Nephron progenitor cell (in vitro differentiated cells): Measurements from ENCODE around the gene ITIH3.
A peak's percentile ranks its signal among the peaks of the same experiment; 100 is the strongest.

ENCODE experiments used
- DNase-seq: peaks from one replicate; pipeline ENCODE4 v3.0.0; 2021
- H3K27ac Mint-ChIP-seq: 2 replicates; pipeline ENCODE4 v1.8.0; 2021; ENCODE audit warnings: mild to moderate bottlenecking, moderate library complexity, mixed read lengths
- H3K27me3 Mint-ChIP-seq: 2 replicates; pipeline ENCODE4 v1.8.0; 2021; ENCODE audit warnings: mild to moderate bottlenecking, low read depth, mixed read lengths; ENCODE audit not compliant: poor library complexity
- H3K36me3 Mint-ChIP-seq: 2 replicates; pipeline ENCODE4 v1.8.0; 2021; ENCODE audit warnings: low read depth, mixed read lengths
- H3K4me1 Mint-ChIP-seq: 2 replicates; pipeline ENCODE4 v1.8.0; 2021; ENCODE audit warnings: mixed read lengths
- H3K4me3 Mint-ChIP-seq: 2 replicates; pipeline ENCODE4 v1.8.0; 2021; ENCODE audit warnings: mild to moderate bottlenecking, moderate library complexity, mixed read lengths
- H3K9me3 Mint-ChIP-seq: 2 replicates; pipeline ENCODE4 v1.8.0; 2021; ENCODE audit warnings: mild to moderate bottlenecking, moderate library complexity, mixed read lengths
- TF ChIP-seq, protein P1 (sequence below): fragments of 200-600 bp; sonication (generic); IDR thresholded peaks from 2 replicates; pipeline ENCODE4 v1.5.0; 2021; ENCODE audit warnings: antibody characterized with exemption

ITIH3 gene

DNA sequence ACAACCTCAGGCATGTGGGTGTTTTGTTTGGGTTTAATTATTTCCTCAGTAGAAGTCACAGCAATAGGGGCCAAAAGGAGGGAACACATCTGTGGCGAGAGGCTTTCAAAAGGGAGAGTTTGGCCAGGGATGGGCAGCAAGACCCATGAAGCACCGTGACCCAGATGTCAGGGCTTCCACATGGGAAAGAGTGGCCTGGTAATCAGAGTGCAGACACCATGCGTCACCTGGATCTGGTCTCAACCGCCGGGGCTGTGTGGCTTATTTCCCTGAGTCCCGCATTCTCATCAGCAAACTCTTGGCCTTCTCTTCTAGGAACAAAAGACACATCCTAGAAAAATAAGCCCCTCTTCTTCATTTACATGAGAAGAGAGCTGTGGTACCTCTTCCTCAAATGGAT lies 52.6 kb downstream of the ITIH3 start:
- DNase-seq, result no peak
- no peaks in the 10 kb centered on the region for H3K9me3 Mint-ChIP-seq
- H3K36me3 Mint-ChIP-seq, result peaks cover 12% of the 10 kb centered on the region
- H3K4me3 Mint-ChIP-seq, result no peak overlapping the region
- H3K27ac Mint-ChIP-seq, result no peak overlapping the region
- TF ChIP-seq, protein P1, sequence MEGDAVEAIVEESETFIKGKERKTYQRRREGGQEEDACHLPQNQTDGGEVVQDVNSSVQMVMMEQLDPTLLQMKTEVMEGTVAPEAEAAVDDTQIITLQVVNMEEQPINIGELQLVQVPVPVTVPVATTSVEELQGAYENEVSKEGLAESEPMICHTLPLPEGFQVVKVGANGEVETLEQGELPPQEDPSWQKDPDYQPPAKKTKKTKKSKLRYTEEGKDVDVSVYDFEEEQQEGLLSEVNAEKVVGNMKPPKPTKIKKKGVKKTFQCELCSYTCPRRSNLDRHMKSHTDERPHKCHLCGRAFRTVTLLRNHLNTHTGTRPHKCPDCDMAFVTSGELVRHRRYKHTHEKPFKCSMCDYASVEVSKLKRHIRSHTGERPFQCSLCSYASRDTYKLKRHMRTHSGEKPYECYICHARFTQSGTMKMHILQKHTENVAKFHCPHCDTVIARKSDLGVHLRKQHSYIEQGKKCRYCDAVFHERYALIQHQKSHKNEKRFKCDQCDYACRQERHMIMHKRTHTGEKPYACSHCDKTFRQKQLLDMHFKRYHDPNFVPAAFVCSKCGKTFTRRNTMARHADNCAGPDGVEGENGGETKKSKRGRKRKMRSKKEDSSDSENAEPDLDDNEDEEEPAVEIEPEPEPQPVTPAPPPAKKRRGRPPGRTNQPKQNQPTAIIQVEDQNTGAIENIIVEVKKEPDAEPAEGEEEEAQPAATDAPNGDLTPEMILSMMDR, result no peak
- H3K4me1 Mint-ChIP-seq, result peaks cover 31% of the 10 kb centered on the region
- H3K27me3 Mint-ChIP-seq, result peaks cover 5% of the 10 kb centered on the region

DNA sequence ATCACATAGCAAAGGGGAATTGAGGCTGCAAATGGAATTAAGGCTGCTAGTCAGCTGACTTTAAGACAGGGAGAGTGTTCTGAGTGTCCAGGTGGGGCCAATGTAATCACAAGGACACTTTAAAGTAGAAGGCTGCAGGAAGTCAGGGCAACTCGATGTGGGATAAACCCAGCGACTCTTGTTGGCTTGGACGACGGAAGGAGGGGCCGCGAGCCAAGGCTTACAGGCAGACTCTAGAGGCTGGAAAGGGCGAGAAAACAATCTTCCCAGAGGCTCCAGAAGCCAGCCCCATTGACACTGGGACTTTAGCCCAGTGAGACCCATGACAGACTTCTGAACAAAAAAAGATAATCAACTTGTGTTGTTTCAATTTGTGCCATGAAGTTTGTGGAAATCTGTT lies 53.1 kb downstream of the ITIH3 start:
- no peak for DNase-seq
- Mint-ChIP-seq H3K4me1 (peaks cover 26% of the 10 kb centered on the region), H3K4me3 (no peak overlapping the region), H3K36me3 (peaks cover 12% of the 10 kb centered on the region), H3K27me3 (peaks cover 5% of the 10 kb centered on the region), H3K27ac (no peak overlapping the region), H3K9me3 (no peaks in the 10 kb centered on the region)
- TF ChIP-seq, protein P1, result no peak

DNA sequence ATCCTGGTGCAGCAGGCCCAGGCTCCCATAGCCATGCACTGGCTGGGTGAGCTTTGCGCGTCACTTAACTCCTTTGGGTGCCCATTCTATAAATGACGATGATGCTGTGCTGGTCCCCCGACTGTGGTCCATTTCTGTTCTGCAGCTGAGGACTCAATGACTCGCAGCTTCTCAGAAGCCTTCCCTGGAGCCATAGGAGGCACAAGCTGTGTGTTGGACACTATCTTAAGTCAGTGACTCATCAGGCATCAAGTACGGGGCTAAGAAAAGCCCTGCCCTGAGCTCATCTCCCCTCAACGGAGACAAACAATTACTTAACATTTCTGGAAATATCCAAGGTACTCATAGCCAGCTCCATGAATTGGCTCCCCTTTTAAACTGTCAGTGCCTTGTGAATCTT lies 54.0 kb downstream of the ITIH3 start:
- TF ChIP-seq, protein P1, result no peak
- peaks cover 12% of the 10 kb centered on the region for H3K36me3 Mint-ChIP-seq
- H3K4me1 Mint-ChIP-seq, result peaks cover 17% of the 10 kb centered on the region
- peaks cover 5% of the 10 kb centered on the region for H3K27me3 Mint-ChIP-seq
- H3K27ac Mint-ChIP-seq, result no peak overlapping the region
- DNase-seq, result no peak
- no peak overlapping the region for H3K4me3 Mint-ChIP-seq
- no peaks in the 10 kb centered on the region for H3K9me3 Mint-ChIP-seq

DNA sequence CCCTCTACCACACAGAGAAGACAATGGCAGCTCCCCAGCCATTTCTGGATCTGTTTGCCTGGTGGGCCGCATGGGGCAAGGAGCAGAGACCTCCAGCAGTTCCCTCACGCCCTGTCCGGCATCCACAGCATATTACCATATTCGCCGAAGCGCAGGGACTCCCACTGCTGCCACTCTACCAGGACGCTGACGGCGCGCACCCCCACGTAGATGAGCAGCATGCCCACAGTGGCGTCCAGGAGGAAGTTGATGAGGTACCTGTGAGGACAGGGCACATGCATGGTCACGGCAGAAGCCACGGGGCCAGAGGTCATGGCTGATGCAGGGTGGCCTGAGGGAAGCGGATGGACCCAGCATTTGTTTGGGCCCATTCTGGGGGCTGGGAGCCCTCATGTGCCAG lies 55.1 kb downstream of the ITIH3 start:
- TF ChIP-seq, protein P1, result no peak
- H3K36me3 Mint-ChIP-seq, result peaks cover 12% of the 10 kb centered on the region
- peaks cover 5% of the 10 kb centered on the region for H3K27me3 Mint-ChIP-seq

DNA sequence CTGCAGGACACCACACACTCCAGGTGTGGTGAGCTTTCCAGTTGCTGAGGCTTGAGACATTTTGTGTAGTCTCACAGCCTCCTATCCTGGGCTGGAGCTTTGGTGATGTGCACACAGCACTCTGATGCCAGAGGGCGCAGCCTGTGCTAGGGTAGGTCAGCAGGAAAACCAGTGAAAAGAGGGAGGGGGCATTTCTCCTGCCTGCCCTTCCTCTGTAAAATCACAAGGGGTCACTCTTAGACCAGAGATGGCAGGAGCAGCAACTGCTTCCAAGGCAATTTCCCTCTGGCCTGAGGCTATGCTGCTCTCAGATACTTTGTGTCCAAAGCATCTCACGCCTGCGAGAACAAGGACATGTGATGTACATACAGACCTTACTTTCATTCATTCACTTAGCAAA lies 56.8 kb downstream of the ITIH3 start:
- Mint-ChIP-seq H3K27ac (no peak overlapping the region), H3K9me3 (no peaks in the 10 kb centered on the region), H3K4me3 (no peak overlapping the region), H3K36me3 (peaks cover 16% of the 10 kb centered on the region), H3K4me1 (peaks cover 5% of the 10 kb centered on the region), H3K27me3 (peaks cover 5% of the 10 kb centered on the region)
- DNase-seq, result peak; percentile 44
- TF ChIP-seq, protein P1, result peak; percentile 76

More for the DNA sequence above, 55.1 kb downstream of the ITIH3 start:
- no peak overlapping the region for H3K27ac Mint-ChIP-seq
- peaks cover 14% of the 10 kb centered on the region for H3K4me1 Mint-ChIP-seq
- no peak overlapping the region for H3K4me3 Mint-ChIP-seq
- no peaks in the 10 kb centered on the region for H3K9me3 Mint-ChIP-seq
- no peak for DNase-seq

DNA sequence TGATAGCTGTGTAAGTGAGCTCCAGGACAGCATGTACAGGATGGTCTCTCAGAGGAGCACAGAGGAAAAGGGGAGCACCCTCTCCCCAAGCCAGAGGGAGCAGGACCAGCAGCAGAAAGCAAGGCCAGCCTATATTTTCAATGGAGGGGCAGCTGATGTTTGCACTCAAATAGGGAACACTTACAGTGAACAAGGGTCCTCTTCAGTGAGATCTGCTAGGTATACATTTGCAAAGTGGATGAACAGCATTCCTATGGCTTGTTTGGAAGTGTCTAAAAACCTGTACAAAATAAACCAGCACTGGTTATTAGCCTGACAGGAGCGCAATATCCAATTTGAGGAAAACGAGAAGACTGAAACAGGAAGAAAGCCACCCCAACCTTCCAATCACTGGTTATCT lies 57.8 kb downstream of the ITIH3 start:
- H3K36me3 Mint-ChIP-seq, result peaks cover 11% of the 10 kb centered on the region
- H3K27ac Mint-ChIP-seq, result no peak overlapping the region
- no peaks in the 10 kb centered on the region for H3K4me1 Mint-ChIP-seq
- no peaks in the 10 kb centered on the region for H3K9me3 Mint-ChIP-seq
- no peak overlapping the region for H3K4me3 Mint-ChIP-seq
- TF ChIP-seq, protein P1, result no peak
- no peak for DNase-seq
- H3K27me3 Mint-ChIP-seq, result peaks cover 2% of the 10 kb centered on the region
